ENCODE measurements around the gene KCNQ2. TPM values are rescaled to one million over a fixed set of nuclear protein-coding genes. Genes with fewer than 3 reads are reported as not detected.

Gene KCNQ2
- total RNA-seq, 1 experiment from 2014 or later: not detected

- Histone ChIP-seq H3K4me1 (replicated peaks; ENCODE audit: insufficient read depth) (no peaks in the 10 kb centered on the region), H3K9me3 (ENCODE audit: insufficient read depth, low read depth) (no peaks in the 10 kb centered on the region), H3K9me2 (ENCODE audit: insufficient read depth) (no peaks in the 10 kb centered on the region), H3K36me3 (ENCODE audit: low read depth) (no peaks in the 10 kb centered on the region), H3K79me2 (ENCODE audit: low read depth) (no peaks in the 10 kb centered on the region), H3F3A (ENCODE audit: insufficient read depth, low read depth) (peaks cover 15% of the 10 kb centered on the region; the same call in 1 of the 2 replicates), H3K4me2 (no peak overlapping the region), H2AFZ (no peak overlapping the region), H3K27me3 (ENCODE audit: insufficient read depth, low read depth) (peaks cover 44% of the 10 kb centered on the region), H4K20me1 (ENCODE audit: insufficient read depth) (no peaks in the 10 kb centered on the region; the same call in 1 of the 2 replicates), H3K4me3 (no peak overlapping the region), H3K27ac (no peak overlapping the region)
- no peak for DNase-seq
- TF ChIP-seq EZH2 (IDR thresholded peaks at IDR 0.05; ENCODE audit: low read depth) (no peak), CTCF (conservative IDR thresholded peaks at IDR 0.05) (no peak)
- CTCF ChIA-PET: no interaction called here
- intact Hi-C loops (cut with micrococcal nuclease; ENCODE audit: unreplicated experiment): no loop called here
- no TSS peak for BruUV-seq (replicated peaks)
- POLR2A ChIA-PET (ENCODE audit: unreplicated experiment): no interaction called here
These were observed 39.1 kb downstream of the KCNQ2 start for GRCh38 chr20:63433351-63433750.

- H3K9me3 ChIP-seq (ENCODE audit: insufficient read depth, low read depth): no peaks in the 10 kb centered on the region
- H3K27me3 ChIP-seq (ENCODE audit: insufficient read depth, low read depth): peaks cover 44% of the 10 kb centered on the region
- POLR2A ChIA-PET (ENCODE audit: unreplicated experiment): no interaction called here
- no TSS peak for BruUV-seq (replicated peaks)
- H3K9me2 ChIP-seq (ENCODE audit: insufficient read depth): no peaks in the 10 kb centered on the region
- H3K4me1 ChIP-seq (replicated peaks; ENCODE audit: insufficient read depth): no peaks in the 10 kb centered on the region
- no peak for DNase-seq
- no peak overlapping the region for H3K4me2 ChIP-seq
- TF ChIP-seq EZH2 (IDR thresholded peaks at IDR 0.05; ENCODE audit: low read depth) (no peak), CTCF (conservative IDR thresholded peaks at IDR 0.05) (no peak)
- no peak overlapping the region for H2AFZ ChIP-seq
- no peaks in the 10 kb centered on the region for H3K79me2 ChIP-seq (ENCODE audit: low read depth)
- intact Hi-C loops (cut with micrococcal nuclease; ENCODE audit: unreplicated experiment): no loop called here
- CTCF ChIA-PET: no interaction called here
- peaks cover 15% of the 10 kb centered on the region; the same call in 1 of the 2 replicates for H3F3A ChIP-seq (ENCODE audit: insufficient read depth, low read depth)
- peaks cover 1% of the 10 kb centered on the region; the same call in 1 of the 2 replicates for H4K20me1 ChIP-seq (ENCODE audit: insufficient read depth)
- no peak overlapping the region for H3K4me3 ChIP-seq
- H3K27ac ChIP-seq: no peak overlapping the region
- no peaks in the 10 kb centered on the region for H3K36me3 ChIP-seq (ENCODE audit: low read depth)
These were observed 39.7 kb downstream of the KCNQ2 start for GRCh38 chr20:63432577-63433325.

DNA sequence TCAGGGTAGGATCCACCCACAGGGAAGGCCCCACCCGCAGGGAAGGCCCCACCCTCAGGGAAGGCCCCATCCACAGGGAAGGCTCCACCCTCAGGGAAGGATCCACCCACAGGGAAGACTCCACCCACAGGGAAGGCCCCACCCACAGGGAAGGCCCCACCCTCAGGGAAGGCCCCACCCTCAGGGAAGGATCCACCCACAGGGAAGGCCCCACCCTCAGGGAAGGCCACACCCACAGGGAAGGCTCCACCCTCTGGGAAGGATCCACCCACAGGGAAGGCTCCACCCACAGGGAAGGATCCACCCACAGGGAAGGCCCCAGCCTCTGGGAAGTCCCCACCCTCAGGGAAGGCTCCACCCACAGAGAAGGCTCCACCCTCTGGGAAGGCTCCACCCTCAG is 40.5 kb downstream of the KCNQ2 start:
- H3K36me3 ChIP-seq (ENCODE audit: low read depth): no peaks in the 10 kb centered on the region
- CTCF ChIA-PET: no interaction called here
- POLR2A ChIA-PET (ENCODE audit: unreplicated experiment): no interaction called here
- H3K79me2 ChIP-seq (ENCODE audit: low read depth): no peaks in the 10 kb centered on the region
- DNase-seq: no peak
- H3K27me3 ChIP-seq (ENCODE audit: insufficient read depth, low read depth): peaks cover 45% of the 10 kb centered on the region
- no peaks in the 10 kb centered on the region for H3K4me1 ChIP-seq (replicated peaks; ENCODE audit: insufficient read depth)
- no peak overlapping the region for H3K27ac ChIP-seq
- TF ChIP-seq EZH2 (IDR thresholded peaks at IDR 0.05; ENCODE audit: low read depth) (no peak), CTCF (conservative IDR thresholded peaks at IDR 0.05) (no peak)
- H3F3A ChIP-seq (ENCODE audit: insufficient read depth, low read depth): peaks cover 15% of the 10 kb centered on the region; the same call in 1 of the 2 replicates
- no peak overlapping the region for H3K4me2 ChIP-seq
- H3K4me3 ChIP-seq: no peak overlapping the region
- H3K9me2 ChIP-seq (ENCODE audit: insufficient read depth): no peaks in the 10 kb centered on the region
- H3K9me3 ChIP-seq (ENCODE audit: insufficient read depth, low read depth): no peaks in the 10 kb centered on the region
- BruUV-seq (replicated peaks): no TSS peak
- intact Hi-C loops (cut with micrococcal nuclease; ENCODE audit: unreplicated experiment): no loop called here
- H2AFZ ChIP-seq: no peak overlapping the region
- H4K20me1 ChIP-seq (ENCODE audit: insufficient read depth): peaks cover 4% of the 10 kb centered on the region; the same call in 1 of the 2 replicates
